ENCODE measurements around the gene MBNL3. TPM values are rescaled to one million over a fixed set of nuclear protein-coding genes. Genes with fewer than 3 reads are reported as not detected.
"Not testable (repeated sequence)": the region's sequence is repeated elsewhere in the genome, so short reads cannot be mapped to it uniquely, and the experiment has no call there.

MBNL3 gene
- total RNA-seq, 1 donor from 2014 or later: 3.1 TPM

DNA sequence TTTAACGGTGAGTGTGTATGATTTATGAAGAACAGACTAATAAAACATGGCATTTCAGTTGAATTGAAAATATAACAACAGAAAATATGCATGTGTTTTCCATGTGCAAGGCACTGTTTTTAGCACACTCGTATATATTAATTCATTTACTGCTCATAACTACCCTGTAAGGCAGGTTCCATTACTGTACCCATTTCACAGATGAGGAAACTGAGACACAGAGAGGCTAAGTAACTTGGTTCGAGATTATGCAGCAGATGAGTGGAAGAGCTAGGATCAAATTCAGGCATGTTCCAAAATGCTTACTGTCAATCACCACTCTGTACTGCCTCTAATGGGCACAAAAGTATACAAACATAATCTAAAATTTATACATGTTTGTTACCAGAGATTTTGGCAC, 20.4 kb downstream of the MBNL3 start:
- intact Hi-C loops (cut with DNase I): no loop called here
- Histone ChIP-seq H3K4me1 (no peaks in the 10 kb centered on the region), H3K36me3 (no peaks in the 10 kb centered on the region), H3K27ac (no peak overlapping the region), H3K9me3 (no peaks in the 10 kb centered on the region), H3K27me3 (peaks cover 4% of the 10 kb centered on the region), H3K4me3 (no peak overlapping the region)
- no peak for DNase-seq (ENCODE audit: low spot score in 2 of 2)
- TF ChIP-seq CTCF (IDR thresholded peaks at IDR 0.05): no peak

- DNase-seq (ENCODE audit: low spot score in 2 of 2): no peak
- peaks cover 4% of the 10 kb centered on the region for H3K27me3 ChIP-seq
- H3K27ac ChIP-seq: no peak overlapping the region
- H3K4me1 ChIP-seq: no peaks in the 10 kb centered on the region
- no peaks in the 10 kb centered on the region for H3K36me3 ChIP-seq
- no peak overlapping the region for H3K4me3 ChIP-seq
- intact Hi-C loops (cut with DNase I): no loop called here
- no peak for TF ChIP-seq CTCF (IDR thresholded peaks at IDR 0.05)
- no peaks in the 10 kb centered on the region for H3K9me3 ChIP-seq
These were observed 20.8 kb downstream of the MBNL3 start for GRCh38 chrX:132467989-132468388.

- intact Hi-C loops (cut with DNase I): no loop called here
- no peak for TF ChIP-seq CTCF (IDR thresholded peaks at IDR 0.05)
These were observed 21.8 kb downstream of the MBNL3 start for GRCh38 chrX:132467026-132467425.

DNA sequence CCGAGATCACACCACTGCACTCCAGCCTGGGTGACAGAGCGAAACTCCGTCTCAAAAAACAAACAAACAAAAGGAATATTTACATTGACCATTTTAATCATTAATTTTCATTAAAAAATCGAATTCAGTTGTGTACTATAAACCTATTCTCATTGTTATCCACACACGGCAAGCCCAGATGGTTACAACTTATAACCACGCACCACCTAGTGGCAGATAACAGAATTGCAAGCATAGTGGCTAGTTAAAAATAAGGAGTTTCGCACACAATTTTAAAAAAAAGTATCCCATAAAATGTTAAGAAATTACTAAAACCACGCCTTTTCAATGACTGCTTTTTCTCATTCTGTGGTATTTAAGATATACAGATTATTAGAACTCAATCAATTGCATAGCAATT, 25.4 kb downstream of the MBNL3 start:
- intact Hi-C loops (cut with DNase I): no loop called here
- TF ChIP-seq CTCF (IDR thresholded peaks at IDR 0.05): peak in 2 of 3 experiments; percentile 11 to 14
- H3K9me3 ChIP-seq: no peaks in the 10 kb centered on the region

More at GRCh38 chrX:132467026-132467425, 21.8 kb downstream of the MBNL3 start:
- DNase-seq (ENCODE audit: low spot score in 2 of 2): no peak
- Histone ChIP-seq H3K27me3 (peaks cover 4% of the 10 kb centered on the region), H3K36me3 (no peaks in the 10 kb centered on the region), H3K4me1 (no peaks in the 10 kb centered on the region), H3K4me3 (no peak overlapping the region), H3K9me3 (no peaks in the 10 kb centered on the region), H3K27ac (no peak overlapping the region)

DNA sequence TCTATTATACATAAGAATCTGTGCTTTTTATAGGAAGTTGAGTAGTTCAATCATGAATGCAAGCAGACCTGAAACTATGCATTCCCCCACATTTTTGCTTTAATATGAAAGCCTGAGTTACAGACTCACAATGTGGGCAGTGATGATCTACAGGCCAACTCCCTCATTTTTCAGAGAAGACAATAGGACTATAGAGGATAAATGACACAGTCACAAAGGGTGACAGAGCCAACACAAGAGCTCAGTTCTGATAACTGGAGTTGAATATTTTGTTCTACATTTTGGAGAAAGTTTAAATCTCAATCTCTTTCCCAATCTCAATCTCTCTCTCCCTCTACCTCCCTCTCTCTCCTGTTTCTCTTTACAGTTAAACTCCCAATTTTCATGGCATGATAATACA, 27.0 kb downstream of the MBNL3 start:
- DNase-seq (ENCODE audit: low spot score in 2 of 2): no peak
- intact Hi-C loops (cut with DNase I): no loop called here
- H3K36me3 ChIP-seq: no peaks in the 10 kb centered on the region
- H3K9me3 ChIP-seq: no peaks in the 10 kb centered on the region
- no peak overlapping the region for H3K4me3 ChIP-seq
- no peak overlapping the region for H3K27ac ChIP-seq
- H3K4me1 ChIP-seq: no peaks in the 10 kb centered on the region
- no peak for TF ChIP-seq CTCF (IDR thresholded peaks at IDR 0.05)
- no peaks in the 10 kb centered on the region for H3K27me3 ChIP-seq

More for the DNA sequence above, 25.4 kb downstream of the MBNL3 start:
- no peaks in the 10 kb centered on the region for H3K36me3 ChIP-seq
- no peak overlapping the region for H3K27ac ChIP-seq
- no peaks in the 10 kb centered on the region for H3K27me3 ChIP-seq
- no peak for DNase-seq (ENCODE audit: low spot score in 2 of 2)
- no peak overlapping the region for H3K4me3 ChIP-seq
- no peaks in the 10 kb centered on the region for H3K4me1 ChIP-seq

DNA sequence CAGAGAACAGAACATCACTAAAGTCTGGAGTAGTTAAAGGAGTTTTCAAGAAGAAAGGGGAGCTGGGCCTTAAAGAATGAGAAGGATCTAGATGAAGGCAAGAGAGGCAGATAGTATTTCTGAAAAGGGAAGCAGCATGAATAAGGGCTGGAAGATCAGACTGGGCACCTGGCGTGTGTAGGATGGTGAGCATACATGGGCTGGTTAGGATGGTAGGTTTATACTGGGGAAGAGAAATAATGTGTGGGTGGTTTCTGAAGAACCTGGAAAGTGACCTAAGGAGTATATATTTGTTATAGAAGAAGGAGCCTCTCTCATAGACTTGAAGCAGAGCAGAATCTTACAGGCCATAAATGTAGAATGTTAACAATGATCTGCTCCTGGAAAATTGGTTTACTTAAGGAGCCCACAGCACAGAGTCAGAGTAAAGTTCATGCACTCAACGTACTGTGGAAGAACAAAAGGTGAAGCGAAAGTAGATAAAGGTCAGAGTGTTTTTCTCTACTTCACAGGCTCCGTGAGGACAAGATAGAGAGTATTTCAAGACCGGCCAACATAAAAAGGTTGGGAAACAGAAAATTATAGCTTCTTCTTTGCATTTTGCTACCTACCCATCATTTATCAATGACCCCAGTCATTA, 35.8 kb downstream of the MBNL3 start:
- no peak for DNase-seq (ENCODE audit: low spot score in 2 of 2)
- TF ChIP-seq CTCF (IDR thresholded peaks at IDR 0.05): no peak
- H3K4me3 ChIP-seq: no peak overlapping the region
- no peaks in the 10 kb centered on the region for H3K27me3 ChIP-seq
- peaks cover 0 to 7% of the 10 kb centered on the region in 2 donors for H3K9me3 ChIP-seq
- H3K4me1 ChIP-seq: no peaks in the 10 kb centered on the region
- no peak overlapping the region for H3K27ac ChIP-seq
- intact Hi-C loops (cut with DNase I): no loop called here
- H3K36me3 ChIP-seq: no peaks in the 10 kb centered on the region

- peaks cover 0 to 15% of the 10 kb centered on the region in 2 donors for H3K9me3 ChIP-seq
- intact Hi-C loops (cut with DNase I); H3K27me3 ChIP-seq; H3K36me3 ChIP-seq; H3K4me1 ChIP-seq; H3K4me3 ChIP-seq; DNase-seq (ENCODE audit: low spot score in 2 of 2); H3K27ac ChIP-seq: not testable (repeated sequence)
These were observed 42.9 kb downstream of the MBNL3 start for GRCh38 chrX:132445909-132446308.
